Measurements from ENCODE around the gene CMKLR1.

The CMKLR1 gene

DNA sequence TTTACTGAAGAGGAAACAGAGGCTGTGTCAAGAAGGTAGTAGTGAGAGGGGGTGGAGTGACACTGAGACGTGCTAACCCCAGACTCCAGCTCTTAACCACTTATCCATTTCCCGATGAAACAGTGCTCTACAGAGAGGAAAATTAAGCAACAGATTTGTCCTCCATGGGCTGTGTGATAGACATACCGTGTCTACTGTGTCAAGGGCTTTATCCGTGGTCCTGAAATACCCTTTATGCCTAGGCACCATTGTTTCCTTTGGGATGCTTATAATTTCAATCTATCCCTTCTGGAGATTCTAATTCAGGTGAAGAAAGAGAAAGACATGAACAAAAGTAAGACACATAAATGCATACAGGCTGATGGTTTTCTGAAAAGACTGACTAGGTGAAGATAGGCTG lies 71.7 kb downstream of the CMKLR1 start:
- Mint-ChIP-seq H3K9me3 (no peaks in the 10 kb centered on the region), H3K27ac (no peak overlapping the region), H3K36me3 (ENCODE audit: low read depth) (no peaks in the 10 kb centered on the region), H3K4me3 (no peak overlapping the region), H3K27me3 (peaks cover 26% of the 10 kb centered on the region), H3K4me1 (ENCODE audit: low read depth) (no peaks in the 10 kb centered on the region)
- no peak for DNase-seq

GRCh38 chr12:108266131-108266530 lies 73.0 kb downstream of the CMKLR1 start:
- H3K9me3 Mint-ChIP-seq, result peaks cover 8% of the 10 kb centered on the region
- no peak for DNase-seq
- H3K27me3 Mint-ChIP-seq, result peaks cover 26% of the 10 kb centered on the region
- no peaks in the 10 kb centered on the region for H3K36me3 Mint-ChIP-seq (ENCODE audit: low read depth)
- no peaks in the 10 kb centered on the region for H3K4me1 Mint-ChIP-seq (ENCODE audit: low read depth)
- no peak overlapping the region for H3K27ac Mint-ChIP-seq
- H3K4me3 Mint-ChIP-seq, result no peak overlapping the region

- Mint-ChIP-seq H3K4me1 (ENCODE audit: low read depth) (no peaks in the 10 kb centered on the region), H3K9me3 (peaks cover 13% of the 10 kb centered on the region), H3K36me3 (ENCODE audit: low read depth) (no peaks in the 10 kb centered on the region), H3K4me3 (no peak overlapping the region), H3K27ac (no peak overlapping the region), H3K27me3 (peaks cover 26% of the 10 kb centered on the region)
- no peak for DNase-seq
Observed at GRCh38 chr12:108265505-108265904, 73.6 kb downstream of the CMKLR1 start.

- Mint-ChIP-seq H3K27ac (no peak overlapping the region), H3K36me3 (ENCODE audit: low read depth) (no peaks in the 10 kb centered on the region), H3K4me1 (ENCODE audit: low read depth) (no peaks in the 10 kb centered on the region), H3K9me3 (peaks cover 21% of the 10 kb centered on the region), H3K4me3 (no peak overlapping the region), H3K27me3 (peaks cover 3% of the 10 kb centered on the region)
- no peak for DNase-seq
Observed at GRCh38 chr12:108260969-108261368, 78.1 kb downstream of the CMKLR1 start.

DNA sequence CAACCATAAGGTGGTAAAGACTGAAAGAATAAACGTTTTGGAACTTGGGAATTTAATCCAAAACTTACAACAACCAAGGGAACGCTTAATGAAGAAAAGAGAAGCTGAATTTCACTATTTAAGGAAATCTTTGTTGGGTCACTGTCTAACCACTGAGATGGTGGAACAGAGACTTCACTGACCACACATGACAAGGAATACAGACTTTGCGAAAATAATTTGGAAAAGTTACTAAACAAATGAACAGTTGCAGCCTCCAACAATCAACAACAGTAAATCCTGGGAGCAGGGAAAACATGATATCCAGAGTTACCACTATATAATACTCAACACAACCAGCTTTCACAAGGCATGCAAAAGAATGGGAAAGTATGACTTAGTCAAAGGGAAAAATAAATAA lies 79.1 kb downstream of the CMKLR1 start:
- Mint-ChIP-seq H3K4me3 (no peak overlapping the region), H3K36me3 (ENCODE audit: low read depth) (no peaks in the 10 kb centered on the region), H3K9me3 (peaks cover 21% of the 10 kb centered on the region), H3K27ac (no peak overlapping the region), H3K27me3 (peaks cover 3% of the 10 kb centered on the region), H3K4me1 (ENCODE audit: low read depth) (no peaks in the 10 kb centered on the region)
- DNase-seq, result no peak

GRCh38 chr12:108257610-108258106 lies 81.5 kb downstream of the CMKLR1 start:
- DNase-seq, result no peak
- H3K4me3 Mint-ChIP-seq, result no peak overlapping the region
- no peak overlapping the region for H3K27ac Mint-ChIP-seq
- H3K4me1 Mint-ChIP-seq (ENCODE audit: low read depth), result no peaks in the 10 kb centered on the region
- no peaks in the 10 kb centered on the region for H3K27me3 Mint-ChIP-seq
- no peaks in the 10 kb centered on the region for H3K36me3 Mint-ChIP-seq (ENCODE audit: low read depth)
- H3K9me3 Mint-ChIP-seq, result peaks cover 21% of the 10 kb centered on the region

DNA sequence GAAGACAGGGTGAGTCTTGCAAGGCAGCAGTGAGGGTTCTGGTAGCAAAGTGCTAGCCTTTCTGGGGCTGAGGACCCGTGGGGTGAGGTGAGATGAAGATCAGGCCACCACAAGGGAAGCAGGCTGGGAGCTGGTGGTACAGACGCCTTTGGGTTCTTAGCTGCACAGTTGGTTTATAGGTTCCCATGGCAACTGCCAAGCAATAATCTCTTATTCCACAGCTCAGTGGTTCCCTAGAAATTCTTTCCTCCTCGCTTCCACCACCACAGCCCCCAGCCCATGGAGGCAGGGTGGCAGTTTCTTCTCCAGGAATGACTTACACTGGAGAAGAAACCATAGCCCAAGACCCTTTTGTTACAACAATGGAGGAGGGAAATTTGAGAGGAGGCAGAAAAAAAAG lies 82.1 kb downstream of the CMKLR1 start:
- Mint-ChIP-seq H3K27ac (no peak overlapping the region), H3K4me1 (ENCODE audit: low read depth) (no peaks in the 10 kb centered on the region), H3K27me3 (peaks cover 5% of the 10 kb centered on the region), H3K36me3 (ENCODE audit: low read depth) (no peaks in the 10 kb centered on the region), H3K9me3 (peaks cover 21% of the 10 kb centered on the region), H3K4me3 (no peak overlapping the region)
- no peak for DNase-seq

GRCh38 chr12:108255252-108255602 lies 83.9 kb downstream of the CMKLR1 start:
- no peaks in the 10 kb centered on the region for H3K36me3 Mint-ChIP-seq (ENCODE audit: low read depth)
- no peak overlapping the region for H3K27ac Mint-ChIP-seq
- H3K9me3 Mint-ChIP-seq, result peaks cover 7% of the 10 kb centered on the region
- DNase-seq, result no peak
- peaks cover 14% of the 10 kb centered on the region for H3K27me3 Mint-ChIP-seq
- no peaks in the 10 kb centered on the region for H3K4me1 Mint-ChIP-seq (ENCODE audit: low read depth)
- no peak overlapping the region for H3K4me3 Mint-ChIP-seq

GRCh38 chr12:108254517-108255251 lies 84.4 kb downstream of the CMKLR1 start:
- Mint-ChIP-seq H3K4me3 (no peak overlapping the region), H3K27ac (no peak overlapping the region), H3K36me3 (ENCODE audit: low read depth) (no peaks in the 10 kb centered on the region), H3K27me3 (peaks cover 14% of the 10 kb centered on the region), H3K4me1 (ENCODE audit: low read depth) (no peaks in the 10 kb centered on the region), H3K9me3 (peaks cover 2% of the 10 kb centered on the region)
- no peak for DNase-seq

GRCh38 chr12:108254030-108254429 lies 85.1 kb downstream of the CMKLR1 start:
- Mint-ChIP-seq H3K27me3 (peaks cover 20% of the 10 kb centered on the region), H3K4me3 (no peak overlapping the region), H3K27ac (no peak overlapping the region), H3K9me3 (no peaks in the 10 kb centered on the region), H3K4me1 (ENCODE audit: low read depth) (no peaks in the 10 kb centered on the region), H3K36me3 (ENCODE audit: low read depth) (no peaks in the 10 kb centered on the region)
- DNase-seq, result no peak

- Mint-ChIP-seq H3K27me3 (peaks cover 25% of the 10 kb centered on the region), H3K4me1 (ENCODE audit: low read depth) (no peaks in the 10 kb centered on the region), H3K27ac (no peak overlapping the region), H3K9me3 (no peaks in the 10 kb centered on the region), H3K36me3 (ENCODE audit: low read depth) (no peaks in the 10 kb centered on the region), H3K4me3 (no peak overlapping the region)
- DNase-seq, result no peak
Observed at GRCh38 chr12:108253540-108253939, 85.6 kb downstream of the CMKLR1 start.

- H3K4me3 Mint-ChIP-seq, result no peak overlapping the region
- no peaks in the 10 kb centered on the region for H3K36me3 Mint-ChIP-seq (ENCODE audit: low read depth)
- peaks cover 27% of the 10 kb centered on the region for H3K27me3 Mint-ChIP-seq
- no peaks in the 10 kb centered on the region for H3K4me1 Mint-ChIP-seq (ENCODE audit: low read depth)
- DNase-seq, result no peak
- no peak overlapping the region for H3K27ac Mint-ChIP-seq
- no peaks in the 10 kb centered on the region for H3K9me3 Mint-ChIP-seq
Observed at GRCh38 chr12:108252523-108252922, 86.6 kb downstream of the CMKLR1 start.

DNA sequence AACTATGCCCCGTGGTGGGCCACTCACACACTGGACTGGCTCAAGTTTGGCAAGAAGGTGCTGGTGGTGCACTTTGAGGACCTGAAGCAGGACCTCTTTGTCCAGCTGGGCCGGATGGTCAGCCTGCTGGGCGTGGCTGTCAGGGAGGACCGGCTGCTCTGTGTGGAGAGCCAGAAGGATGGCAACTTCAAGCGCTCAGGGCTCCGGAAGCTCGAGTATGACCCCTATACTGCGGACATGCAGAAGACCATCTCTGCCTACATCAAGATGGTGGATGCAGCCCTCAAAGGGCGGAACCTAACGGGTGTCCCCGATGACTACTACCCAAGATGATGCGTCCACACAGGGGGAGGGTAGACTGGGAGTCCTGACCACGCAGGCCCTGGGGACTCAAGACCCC lies 91.1 kb downstream of the CMKLR1 start:
- Mint-ChIP-seq H3K4me1 (ENCODE audit: low read depth) (no peaks in the 10 kb centered on the region), H3K27ac (no peak overlapping the region), H3K27me3 (peaks cover 27% of the 10 kb centered on the region), H3K9me3 (no peaks in the 10 kb centered on the region), H3K36me3 (ENCODE audit: low read depth) (no peaks in the 10 kb centered on the region), H3K4me3 (no peak overlapping the region)
- DNase-seq, result no peak

DNA sequence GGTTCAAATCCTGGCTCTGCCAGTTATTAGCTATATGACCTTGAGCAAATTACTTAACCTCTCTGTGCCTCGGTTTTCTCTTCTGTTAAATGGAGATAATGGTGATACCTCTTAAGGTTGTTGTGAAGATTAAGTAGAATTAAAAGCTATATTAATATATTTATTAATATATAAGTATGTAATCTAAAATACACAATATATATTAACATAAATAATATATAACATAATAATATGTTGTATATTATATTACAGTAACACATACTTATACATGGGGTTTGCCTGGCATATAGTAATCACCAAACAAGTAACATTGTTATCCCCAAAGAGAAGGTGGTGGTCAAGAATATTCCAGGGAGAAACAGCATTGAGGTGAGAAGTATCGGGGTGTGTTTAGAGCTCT lies 92.0 kb downstream of the CMKLR1 start:
- Mint-ChIP-seq H3K4me1 (ENCODE audit: low read depth) (no peaks in the 10 kb centered on the region), H3K4me3 (no peak overlapping the region), H3K27me3 (peaks cover 24% of the 10 kb centered on the region), H3K36me3 (ENCODE audit: low read depth) (no peaks in the 10 kb centered on the region), H3K27ac (no peak overlapping the region), H3K9me3 (no peaks in the 10 kb centered on the region)
- DNase-seq, result no peak

GRCh38 chr12:108241986-108242703 lies 97.0 kb downstream of the CMKLR1 start:
- no peaks in the 10 kb centered on the region for H3K4me1 Mint-ChIP-seq (ENCODE audit: low read depth)
- no peaks in the 10 kb centered on the region for H3K9me3 Mint-ChIP-seq
- H3K4me3 Mint-ChIP-seq, result no peak overlapping the region
- no peaks in the 10 kb centered on the region for H3K36me3 Mint-ChIP-seq (ENCODE audit: low read depth)
- no peak for DNase-seq
- H3K27ac Mint-ChIP-seq, result no peak overlapping the region
- H3K27me3 Mint-ChIP-seq, result peaks cover 20% of the 10 kb centered on the region
